ENCODE results near the gene CDKAL1. TPM values are rescaled to one million over a fixed set of nuclear protein-coding genes. Genes with fewer than 3 reads are reported as not detected.
"Not testable (repeated sequence)": the region's sequence is repeated elsewhere in the genome, so short reads cannot be mapped to it uniquely, and the experiment has no call there.

The CDKAL1 gene
- total and polyA plus RNA-seq, 2 donors, result 5.8 to 44.1 TPM

DNA sequence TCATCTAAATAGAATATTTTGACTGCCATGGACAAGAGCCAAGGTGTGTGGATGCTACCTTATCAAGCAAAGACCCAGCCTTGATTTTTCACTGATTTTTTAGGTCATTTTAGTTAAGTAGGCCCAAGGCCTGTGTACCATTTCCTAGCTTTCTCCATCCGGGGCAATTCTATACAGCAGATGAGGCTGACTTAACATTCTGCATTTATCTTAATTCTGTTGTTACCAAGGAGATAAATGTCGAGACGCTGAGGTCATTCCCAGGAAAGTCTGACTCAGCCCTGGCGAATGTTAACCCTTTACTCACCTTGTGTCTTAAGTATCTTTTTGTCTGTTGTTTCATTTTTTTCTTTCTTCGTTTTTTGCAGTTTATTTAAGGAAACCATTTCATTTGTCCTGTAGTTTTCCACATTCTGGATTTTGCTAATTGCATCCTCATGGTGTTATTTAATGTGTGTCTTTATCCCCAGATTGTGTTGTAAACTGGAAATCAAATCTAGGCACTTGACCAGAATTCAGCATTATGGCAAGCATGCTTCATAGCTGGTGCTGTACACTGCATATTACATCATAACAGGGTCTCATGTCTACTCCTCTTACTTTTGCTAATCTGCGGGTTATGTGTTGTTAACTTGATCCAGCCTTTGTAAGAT lies 277.0 kb downstream of the CDKAL1 start:
- no peak overlapping the region for H3K27ac ChIP-seq (ENCODE audit: low read depth)
- 20% methylated on average over 6 of the region's 6 CpGs for WGBS

DNA sequence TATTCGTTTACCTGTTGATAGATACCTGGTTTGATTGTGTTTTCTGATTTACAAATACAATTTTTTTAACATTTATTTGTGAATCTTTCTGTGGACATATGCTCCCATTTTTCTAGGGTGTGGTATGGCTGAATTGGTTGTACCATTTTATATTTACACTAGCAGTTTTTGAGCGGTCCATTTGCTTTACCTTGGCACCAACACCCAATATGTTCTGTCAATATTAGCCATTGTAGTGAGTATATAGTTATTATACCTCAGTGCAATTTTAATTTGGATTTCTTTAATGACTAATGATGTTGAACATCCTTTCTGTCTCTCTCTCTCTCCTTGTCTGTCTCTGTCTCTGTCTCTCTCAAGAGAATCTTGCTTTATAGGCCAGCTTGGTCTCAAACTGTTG lies 278.5 kb downstream of the CDKAL1 start:
- WGBS, result 95% methylated on average over 2 of the region's 2 CpGs
- Histone ChIP-seq H3K36me3 (ENCODE audit: insufficient read depth) (no peaks in the 10 kb centered on the region), H3K4me3 (ENCODE audit: low read depth, low read length) (no peak overlapping the region), H3K27ac (ENCODE audit: low read depth) (no peak overlapping the region), H3K4me1 (ENCODE audit: insufficient read depth) (no peaks in the 10 kb centered on the region)
- DNase-seq (ENCODE audit: extremely low spot score), result no peak

More for the DNA sequence above, 277.0 kb downstream of the CDKAL1 start:
- Histone ChIP-seq H3K4me3 (ENCODE audit: low read depth, low read length) (no peak overlapping the region), H3K36me3 (ENCODE audit: insufficient read depth) (no peaks in the 10 kb centered on the region), H3K4me1 (ENCODE audit: insufficient read depth) (no peaks in the 10 kb centered on the region)
- no peak for DNase-seq (ENCODE audit: extremely low spot score)

DNA sequence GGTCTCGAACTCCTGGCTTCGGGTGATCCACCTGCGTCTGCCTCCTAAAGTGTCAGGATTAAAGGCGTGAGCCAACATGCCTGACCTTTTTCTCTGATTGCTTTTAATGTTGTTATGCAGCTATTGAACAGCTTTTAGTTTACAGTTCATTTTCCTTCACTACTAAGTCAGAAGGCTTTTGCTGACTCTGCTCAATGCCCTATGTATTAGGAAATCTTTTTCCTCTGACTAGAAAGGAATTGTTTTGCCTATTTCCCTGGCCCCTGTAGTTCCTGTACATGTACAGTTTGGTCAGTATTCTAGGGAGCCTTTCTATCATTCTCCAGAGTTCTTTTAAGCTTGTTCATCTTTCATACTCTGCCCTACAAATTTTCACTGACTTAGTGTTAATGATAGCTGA lies 280.2 kb downstream of the CDKAL1 start:
- Histone ChIP-seq H3K36me3 (ENCODE audit: insufficient read depth) (no peaks in the 10 kb centered on the region), H3K4me3 (ENCODE audit: low read depth, low read length) (no peak overlapping the region), H3K27ac (ENCODE audit: low read depth) (no peak overlapping the region), H3K4me1 (ENCODE audit: insufficient read depth) (peaks cover 2% of the 10 kb centered on the region)
- no peak for DNase-seq (ENCODE audit: extremely low spot score)
- 98% methylated on average over 4 of the region's 4 CpGs for WGBS

DNA sequence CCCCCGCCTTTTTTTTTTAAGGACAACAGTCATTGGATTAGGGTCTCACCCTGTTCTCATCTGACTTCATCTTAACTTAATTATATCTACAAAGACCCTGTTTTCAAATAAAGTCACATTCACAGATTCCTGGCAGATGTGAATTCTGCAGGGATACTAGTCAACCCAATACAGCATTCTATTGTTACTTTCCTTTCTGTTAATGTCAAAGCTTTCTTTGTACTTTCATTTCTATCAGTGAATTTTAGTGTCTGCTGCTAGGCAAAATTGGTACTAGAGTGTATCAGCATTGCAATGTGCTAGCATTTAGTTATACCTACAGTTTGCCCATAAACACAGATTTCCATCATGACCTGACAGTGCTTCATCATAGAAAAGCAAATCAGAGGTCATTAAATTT lies 281.9 kb downstream of the CDKAL1 start:
- Histone ChIP-seq H3K4me3 (ENCODE audit: low read depth, low read length) (no peak overlapping the region), H3K36me3 (ENCODE audit: insufficient read depth) (no peaks in the 10 kb centered on the region), H3K27ac (ENCODE audit: low read depth) (no peak overlapping the region), H3K4me1 (ENCODE audit: insufficient read depth) (peaks cover 2% of the 10 kb centered on the region)
- DNase-seq (ENCODE audit: extremely low spot score), result no peak
- WGBS, result 0% methylated on average over 1 of the region's 1 CpG

DNA sequence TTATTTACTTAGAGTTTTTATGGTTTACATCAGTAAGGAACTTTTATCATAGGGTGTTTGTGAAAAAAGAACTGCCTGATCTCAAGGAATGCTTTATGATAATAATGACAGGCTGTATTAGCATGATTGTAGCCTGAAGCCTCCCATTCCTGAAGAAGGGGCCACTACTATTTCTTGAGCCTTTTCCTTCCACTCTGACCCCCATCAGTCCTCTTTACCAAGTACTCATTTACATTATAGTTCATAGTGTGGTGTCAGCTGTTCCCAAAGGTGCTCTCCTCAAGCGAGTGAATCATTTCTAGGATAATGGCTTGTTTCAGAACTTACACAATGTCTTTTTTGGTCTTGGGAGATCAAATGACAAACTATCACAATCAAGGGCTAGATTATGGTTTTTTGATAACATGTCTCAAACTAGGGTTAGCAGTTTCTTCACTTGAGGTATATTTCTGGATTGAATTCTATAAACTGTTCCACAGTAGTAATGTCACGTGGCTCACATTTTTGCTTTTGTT lies 283.6 kb downstream of the CDKAL1 start:
- H3K27ac ChIP-seq (ENCODE audit: low read depth), result no peak overlapping the region
- 88% methylated on average over 2 of the region's 2 CpGs for WGBS
- H3K4me1 ChIP-seq (ENCODE audit: insufficient read depth), result peaks cover 2% of the 10 kb centered on the region
- H3K36me3 ChIP-seq (ENCODE audit: insufficient read depth), result no peaks in the 10 kb centered on the region
- H3K4me3 ChIP-seq (ENCODE audit: low read depth, low read length), result no peak overlapping the region
- no peak for DNase-seq (ENCODE audit: extremely low spot score)

DNA sequence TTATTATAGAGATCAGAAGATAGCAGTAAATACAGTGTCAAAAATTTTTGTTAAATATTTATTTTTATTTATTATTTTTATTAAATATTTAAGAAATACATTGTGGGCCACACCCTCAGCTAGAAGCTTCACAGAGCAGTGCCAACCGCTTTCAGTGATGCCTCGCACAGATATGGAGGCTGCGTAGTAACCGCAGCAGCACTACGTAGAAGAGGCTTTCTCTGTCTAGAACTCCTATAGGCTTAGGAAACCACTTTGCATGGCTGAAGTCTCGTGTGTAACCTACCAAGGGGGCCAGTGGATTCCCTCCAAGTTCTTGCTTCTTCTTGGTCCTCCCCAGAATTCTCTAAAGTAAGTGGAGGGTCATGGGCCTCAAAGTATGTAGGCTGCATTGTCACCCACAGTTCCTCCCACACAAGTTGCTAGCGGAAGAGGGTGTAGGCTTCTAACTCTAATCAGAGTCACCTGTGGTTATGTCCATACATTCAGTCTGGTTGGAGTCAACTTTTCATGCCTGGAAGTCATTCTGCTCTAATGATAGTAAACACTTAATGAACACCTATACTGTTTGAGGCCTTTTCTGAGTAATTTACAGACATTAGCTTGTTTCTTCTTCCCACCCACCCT lies 285.6 kb downstream of the CDKAL1 start:
- H3K36me3 ChIP-seq (ENCODE audit: insufficient read depth), result no peaks in the 10 kb centered on the region
- no peak overlapping the region for H3K27ac ChIP-seq (ENCODE audit: low read depth)
- H3K4me3 ChIP-seq (ENCODE audit: low read depth, low read length), result no peak overlapping the region
- no peak for DNase-seq (ENCODE audit: extremely low spot score)
- H3K4me1 ChIP-seq (ENCODE audit: insufficient read depth), result peaks cover 2% of the 10 kb centered on the region
- 92% methylated on average over 7 of the region's 7 CpGs for WGBS

DNA sequence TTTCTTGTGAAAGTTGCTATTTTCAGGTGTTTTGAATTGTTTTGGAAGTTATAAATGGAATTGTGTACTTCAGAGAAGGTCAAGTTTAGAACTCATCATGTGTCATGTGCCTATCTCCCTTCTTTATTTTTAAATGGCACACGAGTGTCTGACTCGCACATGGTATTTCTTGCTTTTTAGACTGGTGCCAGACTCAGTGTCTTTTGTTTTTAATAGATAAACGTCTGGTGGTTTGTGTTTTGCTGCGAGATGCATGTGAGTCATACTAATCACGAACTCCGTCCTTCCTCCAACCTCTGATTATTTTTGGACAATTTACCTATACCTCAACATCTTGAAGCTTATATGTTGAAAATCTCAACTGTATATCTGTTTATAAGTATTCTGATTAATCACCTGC lies 292.1 kb downstream of the CDKAL1 start:
- Histone ChIP-seq H3K4me3 (ENCODE audit: low read depth, low read length) (no peak overlapping the region), H3K36me3 (ENCODE audit: insufficient read depth) (no peaks in the 10 kb centered on the region), H3K27ac (ENCODE audit: low read depth) (no peak overlapping the region), H3K4me1 (ENCODE audit: insufficient read depth) (peaks cover 2% of the 10 kb centered on the region)
- DNase-seq (ENCODE audit: extremely low spot score), result no peak
- WGBS, result 54% methylated on average over 6 of the region's 6 CpGs

DNA sequence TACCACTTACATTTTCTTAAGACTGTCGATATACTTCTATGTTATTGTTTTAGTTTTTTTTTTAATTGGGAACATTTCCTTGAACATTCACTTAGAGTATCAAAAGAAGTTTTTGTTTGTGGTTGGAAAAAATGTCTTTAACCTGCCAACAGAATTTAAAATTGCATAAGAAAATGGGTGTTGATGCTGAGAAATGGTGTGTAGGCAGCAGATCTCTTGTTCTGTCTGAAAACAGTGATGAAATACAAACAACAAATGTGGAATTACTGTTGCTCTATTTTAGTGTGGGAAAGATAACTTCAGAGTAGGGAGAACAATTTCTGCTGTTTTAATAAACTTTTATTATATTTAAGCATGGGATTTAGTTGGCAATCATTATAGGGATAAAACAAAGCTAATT lies 293.5 kb downstream of the CDKAL1 start:
- DNase-seq (ENCODE audit: extremely low spot score), result no peak
- Histone ChIP-seq H3K27ac (ENCODE audit: low read depth) (no peak overlapping the region), H3K36me3 (ENCODE audit: insufficient read depth) (no peaks in the 10 kb centered on the region), H3K4me3 (ENCODE audit: low read depth, low read length) (no peak overlapping the region), H3K4me1 (ENCODE audit: insufficient read depth) (peaks cover 2% of the 10 kb centered on the region)
- WGBS, result 61% methylated on average over 1 of the region's 1 CpG

DNA sequence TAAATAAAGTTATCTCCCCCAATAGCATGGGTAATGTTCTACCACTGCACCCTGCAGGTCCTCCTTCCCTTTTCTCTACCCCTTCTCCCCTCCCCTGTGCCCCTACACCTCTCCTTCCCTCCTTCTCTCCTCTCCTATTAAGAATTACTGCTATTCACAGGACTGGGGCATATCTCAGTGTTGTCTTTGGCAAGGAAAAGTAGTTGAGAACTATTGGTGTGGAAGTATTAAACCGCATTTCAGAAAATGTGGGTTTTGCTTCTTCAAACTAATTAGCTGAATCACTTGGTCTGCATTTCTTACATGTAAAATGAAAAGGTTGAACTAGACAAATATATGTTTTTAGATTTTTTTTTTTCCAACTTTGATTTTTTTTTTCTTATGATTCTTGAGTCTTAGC lies 296.3 kb downstream of the CDKAL1 start:
- WGBS, result 98% methylated on average over 1 of the region's 1 CpG
- H3K4me3 ChIP-seq (ENCODE audit: low read depth, low read length), result no peak overlapping the region
- no peak for DNase-seq (ENCODE audit: extremely low spot score)
- H3K4me1 ChIP-seq (ENCODE audit: insufficient read depth), result peaks cover 2% of the 10 kb centered on the region
- H3K36me3 ChIP-seq (ENCODE audit: insufficient read depth), result no peaks in the 10 kb centered on the region
- no peak overlapping the region for H3K27ac ChIP-seq (ENCODE audit: low read depth)

DNA sequence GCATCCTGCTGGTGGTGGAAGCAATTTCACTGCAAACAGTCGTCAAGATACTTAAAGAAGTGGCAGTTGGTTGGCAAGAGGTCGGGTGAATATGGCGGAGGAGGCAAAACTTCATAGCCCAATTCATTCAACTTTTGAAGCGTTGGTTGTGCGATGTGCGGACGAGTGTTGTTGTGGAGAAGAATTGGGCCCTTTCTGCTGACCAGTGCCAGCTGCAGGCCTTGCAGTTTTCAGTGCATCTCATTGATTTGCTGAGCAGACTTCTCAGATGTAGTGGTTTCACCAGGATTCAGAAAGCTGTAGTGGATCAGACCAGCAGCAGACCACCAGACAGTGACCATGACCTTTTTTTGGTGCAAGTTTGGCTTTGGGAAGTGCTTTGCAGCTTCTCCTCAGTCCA lies 297.0 kb downstream of the CDKAL1 start:
- DNase-seq (ENCODE audit: extremely low spot score); H3K36me3 ChIP-seq (ENCODE audit: insufficient read depth); H3K27ac ChIP-seq (ENCODE audit: low read depth); H3K4me1 ChIP-seq (ENCODE audit: insufficient read depth); H3K4me3 ChIP-seq (ENCODE audit: low read depth, low read length): not testable (repeated sequence)
- 98% methylated on average over 7 of the region's 7 CpGs for WGBS

DNA sequence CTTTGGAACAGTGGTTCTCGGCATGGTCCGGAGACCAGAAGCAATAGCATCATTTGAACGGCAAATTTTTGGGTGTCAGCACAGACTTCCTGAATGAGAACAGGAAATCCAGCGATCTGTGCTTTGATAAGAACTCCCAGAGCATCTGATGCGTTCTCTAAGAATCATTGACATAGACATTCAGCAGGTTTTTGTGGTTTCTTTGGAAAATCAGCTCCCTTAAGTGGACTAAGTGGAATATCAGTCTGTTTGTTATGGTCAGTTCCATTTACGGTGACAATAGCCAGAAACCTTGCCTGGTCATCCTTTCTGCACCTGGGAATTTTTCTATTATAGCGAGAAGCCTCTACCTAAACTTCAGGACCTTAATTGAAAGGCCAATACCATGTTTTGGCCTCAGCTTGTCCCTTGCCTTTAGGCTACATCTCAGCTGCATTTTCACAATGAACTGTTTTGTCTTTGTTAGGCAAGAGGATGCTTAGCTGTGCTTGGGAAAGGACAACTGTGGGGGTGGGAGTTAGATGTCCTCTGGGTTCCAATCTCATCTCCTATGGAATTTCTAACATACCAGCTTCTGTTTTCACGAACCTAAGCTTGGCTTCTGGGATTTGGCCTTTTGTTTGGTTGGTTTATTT lies 299.7 kb downstream of the CDKAL1 start:
- H3K4me3 ChIP-seq (ENCODE audit: low read depth, low read length), result no peak overlapping the region
- no peak overlapping the region for H3K27ac ChIP-seq (ENCODE audit: low read depth)
- no peak for DNase-seq (ENCODE audit: extremely low spot score)
- WGBS, result 80% methylated on average over 8 of the region's 8 CpGs
- no peaks in the 10 kb centered on the region for H3K4me1 ChIP-seq (ENCODE audit: insufficient read depth)
- H3K36me3 ChIP-seq (ENCODE audit: insufficient read depth), result no peaks in the 10 kb centered on the region

DNA sequence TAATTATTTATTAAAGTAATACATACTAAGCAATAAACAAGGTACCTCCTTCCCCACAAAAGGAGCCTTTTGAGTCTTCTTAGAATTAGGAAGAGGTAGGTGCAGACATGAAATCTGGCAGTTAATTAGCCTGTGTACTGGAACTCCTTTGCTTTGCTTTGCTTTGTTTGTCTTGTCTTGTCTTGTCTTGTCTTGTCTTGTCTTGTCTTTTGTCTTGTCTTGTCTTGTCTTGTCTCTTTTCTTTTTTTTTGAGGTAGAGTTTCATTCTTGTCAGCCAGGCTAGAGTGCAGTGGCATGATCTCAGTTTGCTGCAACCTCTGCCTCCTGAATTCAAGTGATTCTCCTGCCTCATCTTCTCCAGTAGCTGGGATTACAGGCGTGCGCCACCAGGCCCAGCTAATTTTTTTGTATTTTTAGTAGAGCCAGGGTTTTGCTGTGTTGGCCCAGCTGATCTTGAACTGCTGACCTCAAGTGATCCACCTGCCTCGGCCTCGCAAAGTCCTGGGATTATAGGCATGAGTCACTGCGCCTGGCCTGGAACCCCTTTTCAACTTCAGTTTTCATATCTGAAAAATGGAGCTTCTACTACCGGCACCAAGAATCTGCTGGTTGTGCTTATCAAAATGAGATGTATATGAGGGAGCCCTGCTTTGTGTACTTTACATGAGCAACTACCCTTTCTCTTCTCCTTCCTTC lies 301.2 kb downstream of the CDKAL1 start:
- no peak for DNase-seq (ENCODE audit: extremely low spot score)
- H3K27ac ChIP-seq (ENCODE audit: low read depth), result no peak overlapping the region
- no peaks in the 10 kb centered on the region for H3K4me1 ChIP-seq (ENCODE audit: insufficient read depth)
- no peak overlapping the region for H3K4me3 ChIP-seq (ENCODE audit: low read depth, low read length)
- 84% methylated on average over 6 of the region's 6 CpGs for WGBS
- H3K36me3 ChIP-seq (ENCODE audit: insufficient read depth), result no peaks in the 10 kb centered on the region

DNA sequence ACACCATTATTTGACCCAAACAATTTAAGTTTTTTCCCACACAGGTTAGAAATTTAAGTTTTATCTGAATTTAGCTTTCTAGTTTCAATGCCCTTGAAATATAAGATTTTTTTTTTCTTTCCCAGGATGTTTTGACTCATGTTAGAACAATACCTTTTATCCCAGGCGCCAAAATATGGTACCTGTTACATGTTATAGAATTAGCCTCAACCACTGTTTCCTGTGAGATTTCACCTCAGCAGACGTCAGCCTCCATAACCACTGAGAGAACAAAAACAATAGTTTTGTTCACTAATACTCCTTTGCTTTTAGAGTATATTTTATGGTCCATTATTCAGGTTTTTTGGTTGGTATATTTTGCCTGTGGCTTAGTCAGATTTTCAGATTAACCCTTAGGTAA lies 302.9 kb downstream of the CDKAL1 start:
- no peak overlapping the region for H3K27ac ChIP-seq (ENCODE audit: low read depth)
- 91% methylated on average over 2 of the region's 2 CpGs for WGBS
- H3K4me3 ChIP-seq (ENCODE audit: low read depth, low read length), result no peak overlapping the region
- H3K36me3 ChIP-seq (ENCODE audit: insufficient read depth), result no peaks in the 10 kb centered on the region
- DNase-seq (ENCODE audit: extremely low spot score), result no peak
- H3K4me1 ChIP-seq (ENCODE audit: insufficient read depth), result no peaks in the 10 kb centered on the region

DNA sequence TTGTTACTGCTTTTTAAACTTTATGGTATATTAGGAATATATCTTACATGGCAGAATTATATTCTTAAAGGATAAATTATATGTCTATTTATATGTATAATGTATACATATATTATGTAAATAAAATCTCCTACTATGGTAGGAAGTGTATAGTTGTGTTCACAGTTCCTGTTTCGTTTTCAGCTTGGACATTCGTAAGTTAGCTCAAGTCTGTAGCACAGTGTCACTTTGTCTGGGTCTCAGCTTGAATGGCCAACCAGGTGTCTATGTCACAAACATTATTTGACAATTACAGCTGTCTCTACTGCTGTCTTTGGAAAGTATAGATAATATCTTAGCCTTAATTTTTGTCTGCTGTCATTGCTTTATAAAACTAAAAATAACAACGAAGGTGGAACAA lies 303.9 kb downstream of the CDKAL1 start:
- no peak for DNase-seq (ENCODE audit: extremely low spot score)
- 94% methylated on average over 3 of the region's 3 CpGs for WGBS
- no peak overlapping the region for H3K4me3 ChIP-seq (ENCODE audit: low read depth, low read length)
- H3K4me1 ChIP-seq (ENCODE audit: insufficient read depth), result no peaks in the 10 kb centered on the region
- no peaks in the 10 kb centered on the region for H3K36me3 ChIP-seq (ENCODE audit: insufficient read depth)
- no peak overlapping the region for H3K27ac ChIP-seq (ENCODE audit: low read depth)
